PC-9 (cell line): ENCODE measurements around the gene PHAF1.

Source experiments
- EZH2 ChIP-seq: fragments of 200-600 bp; sonication (generic); IDR thresholded peaks from 2 replicates; pipeline ENCODE4 v1.8.0; 2017; ENCODE audit warnings: antibody characterized with exemption, low read depth
- TF ChIP-seq, protein P1 (sequence below): fragments of 200-600 bp; sonication (generic); conservative IDR thresholded peaks from 2 replicates; pipeline ENCODE4 v1.6.1; 2017; ENCODE audit warnings: mixed run types, antibody characterized with exemption, mild to moderate bottlenecking, moderate library complexity

DNA sequence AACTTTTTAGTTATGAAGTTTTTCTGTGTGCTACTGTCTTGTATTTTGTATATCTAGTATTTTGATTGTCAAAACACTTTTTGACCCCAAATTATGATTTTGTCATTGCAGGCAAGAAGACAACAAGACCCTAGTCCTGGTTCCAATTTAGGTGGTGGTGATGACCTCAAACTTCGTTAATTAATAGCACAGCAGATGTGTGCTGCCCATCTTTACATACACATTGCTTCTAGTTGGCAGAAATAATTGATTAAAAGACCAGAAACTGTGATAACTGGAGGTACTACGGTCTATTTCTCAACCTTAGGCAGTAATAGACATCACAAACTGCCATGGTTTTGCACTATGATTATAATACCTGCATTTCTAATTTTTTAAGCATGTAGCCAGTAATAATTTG lies 11.1 kb upstream of the PHAF1 start:
- TF ChIP-seq, protein P1, sequence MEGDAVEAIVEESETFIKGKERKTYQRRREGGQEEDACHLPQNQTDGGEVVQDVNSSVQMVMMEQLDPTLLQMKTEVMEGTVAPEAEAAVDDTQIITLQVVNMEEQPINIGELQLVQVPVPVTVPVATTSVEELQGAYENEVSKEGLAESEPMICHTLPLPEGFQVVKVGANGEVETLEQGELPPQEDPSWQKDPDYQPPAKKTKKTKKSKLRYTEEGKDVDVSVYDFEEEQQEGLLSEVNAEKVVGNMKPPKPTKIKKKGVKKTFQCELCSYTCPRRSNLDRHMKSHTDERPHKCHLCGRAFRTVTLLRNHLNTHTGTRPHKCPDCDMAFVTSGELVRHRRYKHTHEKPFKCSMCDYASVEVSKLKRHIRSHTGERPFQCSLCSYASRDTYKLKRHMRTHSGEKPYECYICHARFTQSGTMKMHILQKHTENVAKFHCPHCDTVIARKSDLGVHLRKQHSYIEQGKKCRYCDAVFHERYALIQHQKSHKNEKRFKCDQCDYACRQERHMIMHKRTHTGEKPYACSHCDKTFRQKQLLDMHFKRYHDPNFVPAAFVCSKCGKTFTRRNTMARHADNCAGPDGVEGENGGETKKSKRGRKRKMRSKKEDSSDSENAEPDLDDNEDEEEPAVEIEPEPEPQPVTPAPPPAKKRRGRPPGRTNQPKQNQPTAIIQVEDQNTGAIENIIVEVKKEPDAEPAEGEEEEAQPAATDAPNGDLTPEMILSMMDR, result no peak
- TF ChIP-seq EZH2, result no peak
